Stomach (tissue), 9 donors: ENCODE results near the gene PRDM5. TPM values are rescaled to one million over a fixed set of nuclear protein-coding genes. Genes with fewer than 3 reads are reported as not detected.

ENCODE experiments used
- DNase-seq, 2 donors: peaks; one replicate each; pipeline versions ENCODE4 v3.0.0 to v3.0.0-alpha.2; 2013 to 2019
- H3K27ac ChIP-seq, 5 donors: fragments of 200-600 bp in 4 of 5; sonication (generic) in 4 of 5; one replicate each; pipeline ENCODE4 v1.5.1; 2013 to 2019; ENCODE audit warnings: mild to moderate bottlenecking in 1 of 5, moderate library complexity in 1 of 5
- H3K27me3 ChIP-seq, 3 donors: fragments of 200-600 bp; sonication (generic); one replicate each; pipeline ENCODE4 v1.5.1; 2017 to 2019; ENCODE audit warnings: mixed run types in 1 of 3
- H3K36me3 ChIP-seq, 4 donors: fragments of 200-600 bp; sonication (generic); 1 replicate in 3 of 4; 2 replicates in 1 of 4; pipeline ENCODE4 v1.5.1; 2016 to 2019
- H3K4me1 ChIP-seq, 4 donors: fragments of 200-600 bp; sonication (generic); one replicate each; pipeline ENCODE4 v1.5.1; 2016 to 2019
- H3K4me3 ChIP-seq, 4 donors: fragments of 200-600 bp; sonication (generic) in 3 of 4; one replicate each; pipeline ENCODE4 v1.5.1; 2016 to 2019; ENCODE audit warnings: mild to moderate bottlenecking in 1 of 4
- H3K9me3 ChIP-seq, 4 donors: fragments of 200-600 bp; sonication (generic); one replicate each; pipeline ENCODE4 v1.5.1; 2016 to 2019
- CTCF ChIP-seq, 7 experiments: fragments of 450-650 bp in 4 of 7; fragments of 200-600 bp in 3 of 7; sonication (generic) in 3 of 7; IDR thresholded peaks; one replicate each; pipeline ENCODE4 v1.5.1; 2016 to 2019; ENCODE audit warnings: antibody characterized with exemption in 7 of 7, control low read depth in 2 of 7, mild to moderate bottlenecking in 1 of 7
- EP300 ChIP-seq: sonication (generic); formaldehyde crosslinking; IDR thresholded peaks from one replicate; pipeline ENCODE4 v1.6.1; 2017; ENCODE audit warnings: antibody characterized with exemption
- POLR2A ChIP-seq, 4 donors: fragments of 450-650 bp; IDR thresholded peaks; one replicate each; pipeline ENCODE4 v1.6.1; 2016; ENCODE audit warnings: antibody characterized with exemption in 4 of 4, control low read depth in 2 of 4, mild to moderate bottlenecking in 1 of 4, moderate library complexity in 1 of 4
- POLR2AphosphoS5 ChIP-seq, 3 donors: sonication (generic); formaldehyde crosslinking; IDR thresholded peaks; one replicate each; pipeline ENCODE4 v1.6.1; 2016; ENCODE audit warnings: antibody characterized with exemption in 3 of 3
- WGBS, 5 donors: extraction: QIAGEN DNeasy Blood & Tissue Kit in 3 of 5; methylation state at CpG; one replicate each; pipeline versions ENCODE4 v1.1.5 to v1.1.7; 2013 to 2018; 5-methylcytosine and 5-hydroxymethylcytosine counted together
- intact Hi-C: fragments of 100-400 bp; cut with DNase I; formaldehyde crosslinking; loops from one replicate; pipeline ENCODE4 v1.15.1; 2023; ENCODE audit warnings: low total_unique reads
- polyA plus RNA-seq, 3 donors: library from polyadenylated mRNA; stranded (reverse); fragments of 200-250 nt; gene quantifications; one replicate each; pipeline ENCODE4 v1.2.3, GENCODE V29; 2013
- total RNA-seq, 5 donors: library from RNA; depleted of rRNA; stranded (reverse); fragments of >200 nt; gene quantifications; one replicate each; pipeline versions ENCODE4 v1.1.0 to v1.2.3, GENCODE V29; 2014 to 2016
- donor health status: healthy with polysubstance abuse.
- donor health status: Bipolar disorder and iron deficiency.
- donor health status: healthy.

PRDM5 gene
- total and polyA plus RNA-seq, 8 donors, result 1.5 to 64.7 (median 10.7) TPM

- Histone ChIP-seq H3K27me3 (no peaks in the 10 kb centered on the region), H3K4me1 (no peaks in the 10 kb centered on the region), H3K9me3 (no peaks in the 10 kb centered on the region), H3K27ac (no peak overlapping the region), H3K36me3 (no peaks in the 10 kb centered on the region), H3K4me3 (no peak overlapping the region)
- DNase-seq, result no peak
- TF ChIP-seq POLR2AphosphoS5 (IDR thresholded peaks at IDR 0.05) (no peak), POLR2A (IDR thresholded peaks at IDR 0.05) (no peak), EP300 (no peak), CTCF (IDR thresholded peaks at IDR 0.05) (no peak)
- WGBS, 5 donors, result 81 to 89% (median 86%) methylated on average over 4 of the region's 4 CpGs
- intact Hi-C loops, result no loop called here
These were observed 40.9 kb upstream of the PRDM5 start for GRCh38 chr4:120963449-120963848.

GRCh38 chr4:120960656-120961267 lies 38.2 kb upstream of the PRDM5 start:
- Histone ChIP-seq H3K4me3 (no peak overlapping the region), H3K4me1 (no peaks in the 10 kb centered on the region), H3K27me3 (no peaks in the 10 kb centered on the region), H3K9me3 (no peaks in the 10 kb centered on the region), H3K36me3 (no peaks in the 10 kb centered on the region), H3K27ac (no peak overlapping the region)
- DNase-seq, result no peak
- intact Hi-C loops, result no loop called here
- TF ChIP-seq POLR2AphosphoS5 (IDR thresholded peaks at IDR 0.05), result no peak
- TF ChIP-seq POLR2A (IDR thresholded peaks at IDR 0.05), result no peak
- TF ChIP-seq EP300, result no peak
- no peak for TF ChIP-seq CTCF (IDR thresholded peaks at IDR 0.05)
- 47 to 50% (median 50%) methylated on average over 2 of the region's 2 CpGs for WGBS, 5 donors

- 51 to 78% (median 58%) methylated on average over 4 of the region's 4 CpGs for WGBS, 5 donors
- Histone ChIP-seq H3K4me3 (no peak overlapping the region), H3K27me3 (no peaks in the 10 kb centered on the region), H3K4me1 (no peaks in the 10 kb centered on the region), H3K36me3 (no peaks in the 10 kb centered on the region), H3K9me3 (peaks cover 11 to 39% (median 27%) of the 10 kb centered on the region in 4 donors), H3K27ac (no peak overlapping the region)
- no peak for DNase-seq
- TF ChIP-seq CTCF (IDR thresholded peaks at IDR 0.05) (no peak), EP300 (no peak), POLR2A (IDR thresholded peaks at IDR 0.05) (no peak), POLR2AphosphoS5 (IDR thresholded peaks at IDR 0.05) (no peak)
- intact Hi-C loops, result no loop called here
These were observed 25.9 kb upstream of the PRDM5 start for GRCh38 chr4:120948382-120948781.

- 46 to 57% (median 54%) methylated on average over 3 of the region's 3 CpGs for WGBS, 5 donors
- H3K27me3 ChIP-seq, result no peaks in the 10 kb centered on the region
- no peak overlapping the region for H3K27ac ChIP-seq
- TF ChIP-seq POLR2AphosphoS5 (IDR thresholded peaks at IDR 0.05) (no peak), POLR2A (IDR thresholded peaks at IDR 0.05) (no peak), EP300 (no peak), CTCF (IDR thresholded peaks at IDR 0.05) (no peak)
- H3K4me3 ChIP-seq, result no peak overlapping the region
- no peaks in the 10 kb centered on the region for H3K36me3 ChIP-seq
- no peaks in the 10 kb centered on the region for H3K4me1 ChIP-seq
- DNase-seq, result no peak
- intact Hi-C loops, result no loop called here
- peaks cover 0 to 7% (median 2%) of the 10 kb centered on the region in 4 donors for H3K9me3 ChIP-seq
These were observed 20.2 kb upstream of the PRDM5 start for GRCh38 chr4:120942776-120943175.
